Erythroblast (primary cell): ENCODE measurements around the gene SHB.
A peak's percentile ranks its signal among the peaks of the same experiment; 100 is the strongest.

Experiments
- DNase-seq, 2 experiments: peaks; one replicate each; lab custom pipeline; 2025; lab: John Stamatoyannopoulos, UW
- GATA1 ChIP-seq: IDR thresholded peaks from 2 replicates; pipeline ENCODE4 v1.6.1; 2011; ENCODE audit warnings: low read depth, mild to moderate bottlenecking, control low read depth, low read length, moderate library complexity
- POLR2A ChIP-seq: IDR thresholded peaks from 2 replicates; pipeline ENCODE4 v1.6.1; 2011; ENCODE audit warnings: mild to moderate bottlenecking, low read length

The SHB gene

DNA sequence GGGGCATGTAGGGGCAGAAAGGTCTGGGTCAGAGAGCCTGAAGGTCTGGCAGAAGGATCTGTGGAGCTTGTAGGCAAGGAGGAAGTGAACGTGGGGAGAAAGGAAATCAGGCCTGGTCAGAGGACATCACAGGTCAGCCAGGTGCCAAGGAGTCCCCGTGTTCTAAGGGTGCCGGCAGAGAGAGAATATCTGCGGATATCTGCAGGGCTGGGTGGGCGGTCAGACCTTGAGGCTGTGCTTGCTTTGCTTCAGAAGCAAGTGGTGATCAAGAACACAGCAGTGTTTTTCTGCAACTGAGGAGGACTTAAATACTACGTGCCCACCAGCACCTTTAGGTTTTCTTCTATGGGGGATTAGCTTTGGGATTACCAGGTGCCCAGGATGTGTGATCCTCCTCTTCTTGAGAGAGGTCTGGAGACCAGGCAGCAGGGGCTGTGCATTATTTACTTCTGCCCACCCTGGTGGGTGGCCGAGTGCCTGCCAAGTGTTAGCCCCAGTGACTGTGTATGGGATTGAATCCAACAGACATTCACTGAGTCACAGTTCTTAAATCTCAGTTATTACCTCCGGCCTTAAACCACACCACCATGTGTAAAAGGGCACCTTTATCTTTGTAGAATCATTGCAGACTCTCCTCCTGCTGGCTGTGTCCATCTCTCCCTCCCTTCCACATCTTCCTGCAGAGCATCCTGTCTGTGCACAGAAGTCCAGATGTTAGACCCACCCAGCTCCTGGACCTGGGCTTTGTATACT, 12.5 kb upstream of the SHB start:
- DNase-seq = no peak
- TF ChIP-seq GATA1 (no peak), POLR2A (no peak)

DNA sequence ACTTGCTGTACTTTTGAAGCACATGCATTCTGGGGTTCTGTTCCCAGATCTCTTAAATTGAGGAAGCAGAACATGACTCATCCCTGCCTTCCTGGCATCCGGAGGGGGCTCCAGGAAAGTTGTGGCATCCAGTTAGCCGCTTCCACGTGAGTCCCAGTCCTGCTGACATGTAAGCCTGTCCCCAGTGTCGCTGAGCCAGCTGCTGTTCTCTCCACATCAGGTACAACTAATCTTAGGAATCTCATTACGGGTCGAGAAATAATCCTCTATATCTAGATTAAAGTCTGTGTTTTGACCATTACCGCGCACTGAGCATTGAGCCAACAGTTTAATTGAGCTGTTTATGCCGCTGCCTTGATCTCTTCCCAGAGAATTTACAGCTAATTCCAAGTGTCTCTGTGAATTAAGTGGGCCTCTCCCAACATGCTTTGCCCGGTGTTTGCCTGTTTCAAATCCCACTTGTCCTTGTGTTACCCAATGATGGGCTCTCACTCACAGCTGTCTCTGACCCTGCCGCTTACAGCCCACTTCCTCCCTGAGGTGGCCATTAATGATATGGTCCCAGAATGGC, 10.5 kb upstream of the SHB start:
- no peak for DNase-seq
- no peak for TF ChIP-seq POLR2A
- no peak for TF ChIP-seq GATA1

DNA sequence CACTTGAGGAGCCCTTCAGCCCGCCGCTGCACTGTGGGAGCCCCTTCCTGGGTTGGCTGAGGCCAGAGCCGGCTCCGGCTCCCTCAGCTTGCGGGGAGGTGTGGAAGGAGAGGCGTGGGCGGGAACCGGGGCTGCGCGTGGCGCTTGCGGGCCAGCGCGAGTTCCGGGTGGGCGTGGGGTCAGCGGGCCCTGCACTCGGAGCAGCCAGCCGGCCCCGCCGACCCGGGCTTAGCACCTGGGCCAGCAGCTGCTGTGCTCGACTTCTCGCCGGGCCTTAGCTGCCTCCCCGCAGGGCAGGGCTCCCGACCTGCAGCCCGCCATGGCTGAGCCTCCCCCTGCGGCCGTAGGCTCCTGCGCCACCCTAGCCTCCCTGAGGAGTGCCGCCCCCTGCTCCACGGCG, 6.2 kb upstream of the SHB start:
- DNase-seq = no peak
- no peak for TF ChIP-seq POLR2A
- no peak for TF ChIP-seq GATA1

DNA sequence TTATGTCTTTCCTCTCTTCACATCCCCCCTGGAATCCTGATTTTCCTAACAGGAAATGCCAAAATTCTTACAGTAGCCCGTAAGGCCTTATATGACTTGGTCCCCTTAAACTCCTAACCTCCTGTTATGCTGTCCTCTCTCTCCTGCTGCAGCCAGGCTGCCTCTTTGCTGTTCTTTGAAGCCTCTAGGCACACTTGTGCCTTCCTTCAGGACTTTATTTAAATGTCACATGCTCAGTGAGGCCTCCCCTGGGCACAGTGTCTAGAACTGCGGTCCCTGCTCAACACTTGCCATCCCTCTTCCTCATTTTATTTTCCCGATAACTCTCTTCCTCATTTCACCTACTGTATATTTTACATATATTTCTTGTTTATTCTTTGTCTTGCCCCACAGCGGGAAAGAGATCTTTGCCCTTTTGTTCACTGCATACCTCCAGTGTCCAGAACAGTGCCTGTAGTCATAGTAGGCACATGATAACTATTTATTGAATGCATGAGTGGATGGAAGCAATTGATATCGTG, 5.5 kb upstream of the SHB start:
- TF ChIP-seq GATA1 = no peak
- TF ChIP-seq POLR2A = no peak
- no peak for DNase-seq

DNA sequence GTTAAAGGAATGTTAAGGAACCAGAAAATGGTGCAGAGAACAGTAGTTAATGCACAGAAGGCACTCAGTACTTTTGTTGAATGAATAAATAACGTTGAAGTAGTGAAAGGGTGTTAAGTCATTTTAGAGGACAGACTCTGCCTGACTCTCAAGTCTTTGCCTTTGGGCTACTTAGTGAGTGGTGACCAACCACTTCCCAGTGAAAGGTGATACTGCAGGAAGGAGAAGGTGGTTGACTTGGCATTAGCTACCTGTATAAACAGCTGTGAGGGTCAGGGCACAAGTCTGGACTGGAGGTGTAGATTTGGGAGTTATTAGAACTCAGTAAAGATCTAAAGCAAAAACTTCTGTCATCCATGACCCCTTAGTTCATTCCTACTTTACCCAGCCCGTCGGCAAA, 4.9 kb upstream of the SHB start:
- no peak for DNase-seq
- no peak for TF ChIP-seq POLR2A
- TF ChIP-seq GATA1 = no peak

DNA sequence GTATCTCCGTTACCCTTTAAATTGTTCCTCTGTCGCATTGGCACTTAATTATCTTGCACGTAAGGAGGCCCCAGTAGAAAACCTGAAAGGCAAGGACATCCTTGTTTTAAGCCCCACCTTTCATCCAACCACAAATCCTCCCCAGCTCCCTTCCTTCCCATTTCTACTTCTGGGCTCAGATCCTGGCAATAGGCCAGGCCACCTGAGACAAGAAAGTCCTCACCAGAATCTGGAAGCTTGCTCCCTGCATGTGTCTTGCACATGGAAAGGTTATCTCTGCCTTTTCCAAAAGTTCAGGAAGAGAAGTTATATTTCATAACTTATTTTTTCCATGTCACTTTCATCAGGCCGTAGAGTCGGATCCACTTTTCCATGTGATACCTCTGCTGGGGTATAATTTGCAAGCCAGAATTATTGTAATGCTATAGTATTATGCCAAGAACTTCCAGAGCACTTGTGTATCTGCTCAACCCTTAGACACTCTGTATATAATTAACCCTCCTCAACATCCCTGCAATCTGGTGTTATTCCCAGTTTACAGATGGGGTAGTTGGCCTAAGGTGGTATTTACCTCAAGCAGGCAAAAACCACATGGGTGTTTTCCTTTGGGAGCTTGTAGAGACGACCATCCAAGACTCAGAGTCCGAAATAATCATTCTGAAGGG, 2.6 kb upstream of the SHB start:
- DNase-seq = no peak
- TF ChIP-seq GATA1 (no peak), POLR2A (no peak)

DNA sequence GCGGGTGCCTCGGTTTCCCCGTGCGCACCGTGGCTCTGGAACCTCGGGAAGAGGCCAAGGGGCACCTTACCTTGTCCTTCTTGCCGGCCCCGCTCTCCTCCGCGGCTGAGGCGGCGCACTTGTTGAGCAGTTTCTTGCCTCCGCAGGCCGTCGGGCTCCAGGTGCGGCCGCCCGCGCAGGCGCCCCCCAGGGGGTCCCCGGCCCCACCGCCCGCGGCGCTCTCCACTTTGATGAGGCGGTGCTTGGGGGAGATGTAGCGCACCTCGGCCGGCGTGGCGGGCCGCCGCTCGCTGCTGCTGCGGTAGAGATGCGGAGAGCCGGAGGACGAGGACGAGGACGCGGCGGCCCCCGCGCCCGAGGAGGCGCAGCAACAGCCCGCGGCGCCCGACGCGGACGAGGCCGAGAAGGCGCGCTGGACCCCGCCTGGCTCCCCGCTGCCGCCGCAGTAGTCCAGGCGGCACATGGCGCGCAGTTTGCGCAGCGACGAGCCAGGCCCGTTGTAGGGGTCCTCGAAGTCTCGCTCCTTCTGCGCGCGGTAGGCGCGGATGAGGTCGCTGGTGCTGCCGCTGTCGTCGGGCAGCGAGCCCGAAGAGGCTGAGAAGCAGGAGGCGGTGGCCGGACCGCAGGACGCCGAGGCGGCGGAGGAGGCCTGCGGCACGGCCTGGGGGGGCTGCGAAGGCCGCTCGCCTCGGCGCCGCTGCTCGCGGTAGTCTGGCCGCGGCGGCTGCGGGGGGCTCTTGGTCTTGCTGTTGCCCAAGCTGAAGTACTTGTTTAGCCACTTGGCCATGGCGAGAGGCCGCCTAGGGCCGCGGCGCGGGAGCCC, 957 bp downstream of the SHB start:
- TF ChIP-seq GATA1 (no peak), POLR2A (no peak)
- DNase-seq = peak; percentile 33 to 52

DNA sequence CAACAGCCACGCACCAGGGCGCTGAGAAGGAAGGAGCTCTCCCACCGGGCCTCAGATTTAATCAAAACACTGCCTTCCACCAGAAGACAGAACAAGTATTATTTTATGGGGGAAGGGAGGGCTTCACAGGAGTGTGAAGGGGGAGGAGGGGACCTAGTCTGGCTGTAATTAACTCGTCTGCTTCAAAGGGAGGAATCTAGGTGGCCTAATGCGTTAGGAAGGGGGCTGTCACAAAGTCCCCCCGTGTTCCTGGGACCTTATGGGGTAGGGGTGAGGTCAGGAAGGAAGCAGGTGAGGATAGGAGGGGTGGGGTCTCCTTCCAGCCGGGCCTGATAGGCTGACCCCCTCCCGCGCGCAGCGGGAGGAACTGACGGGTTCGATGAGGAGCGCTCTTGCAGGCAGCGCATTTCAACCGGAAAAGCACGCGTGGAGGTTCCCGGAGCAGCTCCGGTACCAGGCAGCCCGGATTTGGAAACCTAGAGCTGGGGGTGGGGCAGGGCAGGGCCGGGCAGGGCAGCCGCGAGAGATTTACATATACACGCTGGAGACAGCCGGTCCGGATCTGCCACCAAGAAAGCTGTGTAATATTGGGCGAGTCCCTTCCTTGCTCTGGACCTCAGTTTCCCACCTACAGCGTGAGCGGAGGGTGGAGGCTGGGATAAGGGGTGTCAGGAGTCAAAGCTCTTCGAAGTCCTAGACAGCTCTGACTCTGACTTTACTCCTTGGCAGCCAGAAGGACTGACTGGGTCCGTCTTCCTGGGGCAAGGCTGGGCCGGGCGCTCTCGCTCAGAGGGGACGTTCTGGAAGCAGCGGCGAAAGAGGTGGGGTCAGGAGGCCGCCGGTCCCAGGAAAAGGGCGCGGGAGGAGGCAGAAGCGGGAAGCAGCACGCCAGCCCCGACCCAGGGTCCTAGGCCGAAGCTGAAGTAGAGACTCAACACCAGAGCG, 1.8 kb downstream of the SHB start:
- DNase-seq = peak; percentile 28 to 55
- TF ChIP-seq GATA1 (no peak), POLR2A (no peak)

DNA sequence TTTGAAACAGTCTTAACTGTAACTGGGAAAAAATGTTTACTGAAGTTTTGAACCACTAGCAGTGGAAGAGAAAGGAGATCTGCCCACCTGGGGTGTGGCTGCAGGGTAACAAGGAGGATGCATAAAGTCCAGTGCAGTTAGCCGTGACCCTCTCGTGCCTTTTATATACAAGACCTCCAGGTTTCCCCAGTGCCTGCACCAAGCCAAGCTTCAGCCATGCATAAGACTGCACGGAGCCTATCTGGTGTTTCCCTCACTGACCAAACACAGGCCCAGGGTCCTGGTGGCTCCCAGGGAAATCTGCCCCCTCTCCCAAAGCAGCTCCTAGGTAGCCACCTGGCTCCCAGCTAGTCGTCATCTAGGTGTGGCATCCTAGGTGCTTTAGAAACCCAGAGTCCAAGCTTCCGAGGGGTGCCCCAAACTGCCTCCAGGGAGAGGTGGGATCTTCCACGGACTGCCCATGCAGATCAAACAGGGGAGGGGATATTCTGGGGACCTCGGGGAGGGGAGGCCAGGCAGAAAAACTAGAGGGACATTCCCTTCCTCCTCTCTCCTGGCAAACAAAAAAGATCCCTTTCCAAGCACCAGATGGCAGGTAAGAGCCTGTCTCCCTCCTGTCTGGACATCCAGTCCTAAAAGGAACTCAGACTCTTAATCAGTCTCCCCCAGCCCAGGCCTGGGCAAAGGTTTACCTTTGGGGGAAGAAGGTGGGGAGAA, 2.7 kb downstream of the SHB start:
- DNase-seq = no peak
- TF ChIP-seq POLR2A = no peak
- no peak for TF ChIP-seq GATA1

DNA sequence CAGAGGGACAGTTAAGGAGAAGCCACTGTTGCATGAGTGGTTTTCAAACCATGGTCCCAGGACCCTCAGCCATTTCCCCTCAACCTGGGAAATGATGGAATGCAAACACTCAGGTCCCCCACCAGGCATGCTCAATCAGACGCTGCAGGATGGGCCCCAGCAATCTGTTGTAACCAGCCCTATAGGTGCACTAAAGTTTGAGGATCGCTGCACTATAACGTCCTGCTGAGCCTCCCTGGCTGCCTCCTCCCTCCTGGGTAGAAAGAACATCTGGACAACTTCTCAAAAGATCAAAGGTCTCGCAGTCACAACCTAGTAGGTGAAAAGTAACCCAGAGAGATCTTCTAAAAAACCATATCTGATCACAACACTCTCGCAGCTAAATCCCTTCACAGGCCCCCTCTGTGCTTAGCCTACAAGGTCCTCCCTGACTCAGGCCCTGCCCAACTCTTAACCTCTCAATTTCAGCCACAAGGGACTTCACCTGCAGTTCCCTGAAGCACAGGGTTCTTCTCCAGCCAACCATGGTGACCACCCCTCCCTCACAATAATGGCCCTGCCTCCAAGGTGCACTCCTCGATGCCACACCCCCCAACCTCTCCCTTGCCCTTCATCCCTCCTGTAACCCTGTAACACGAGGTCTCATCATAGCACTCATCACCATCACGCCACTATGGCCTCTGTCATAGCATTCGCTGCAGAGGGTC, 3.5 kb downstream of the SHB start:
- no peak for DNase-seq
- no peak for TF ChIP-seq POLR2A
- no peak for TF ChIP-seq GATA1

DNA sequence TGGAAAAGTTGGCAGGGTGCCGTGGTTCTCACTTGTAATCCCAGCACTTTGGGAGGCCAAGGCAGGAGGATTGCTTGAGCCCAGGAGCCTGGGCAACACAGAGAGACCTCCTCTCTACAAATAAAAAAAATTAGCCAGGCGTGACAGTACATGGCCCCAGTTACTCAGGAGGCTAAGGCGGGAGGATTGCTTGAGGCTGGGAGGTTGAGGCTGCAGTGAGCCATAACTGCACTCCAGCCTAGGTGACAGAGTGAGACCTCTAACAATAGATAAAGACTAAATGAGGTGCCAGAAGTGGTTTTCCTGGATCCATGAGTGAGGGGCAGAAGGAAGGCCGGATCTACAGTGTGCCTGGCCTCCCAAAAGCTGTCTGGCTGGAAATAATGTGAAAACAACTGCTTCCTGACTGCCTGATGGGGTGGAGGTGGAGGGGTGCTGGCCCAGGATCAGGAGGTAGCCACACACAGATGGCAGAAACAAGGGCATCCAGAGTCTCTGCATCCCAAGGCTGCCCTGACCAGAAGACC, 4.1 kb downstream of the SHB start:
- no peak for TF ChIP-seq GATA1
- TF ChIP-seq POLR2A = no peak
- no peak for DNase-seq

DNA sequence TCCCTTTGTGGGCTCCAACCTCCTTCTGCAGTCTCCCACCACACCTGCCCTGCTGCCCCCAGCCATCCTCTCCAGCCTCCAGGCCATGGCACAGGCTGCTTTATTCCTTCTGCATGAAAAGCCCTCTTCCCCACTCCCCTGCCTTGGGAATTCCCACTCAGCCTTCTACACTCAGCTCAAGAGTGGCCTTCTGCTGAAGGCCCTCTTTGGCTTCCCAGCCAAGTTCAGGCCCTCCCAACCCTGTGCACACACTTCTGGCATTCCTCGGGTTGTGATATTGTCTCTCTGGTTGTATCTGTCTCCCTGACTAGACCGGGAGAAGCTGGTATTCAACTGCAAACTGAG, 5.7 kb downstream of the SHB start:
- TF ChIP-seq POLR2A = no peak
- no peak for TF ChIP-seq GATA1

More for the DNA sequence above, 5.7 kb downstream of the SHB start:
- DNase-seq = no peak
